ENCODE data around the gene TNFRSF9.

The TNFRSF9 gene

DNA sequence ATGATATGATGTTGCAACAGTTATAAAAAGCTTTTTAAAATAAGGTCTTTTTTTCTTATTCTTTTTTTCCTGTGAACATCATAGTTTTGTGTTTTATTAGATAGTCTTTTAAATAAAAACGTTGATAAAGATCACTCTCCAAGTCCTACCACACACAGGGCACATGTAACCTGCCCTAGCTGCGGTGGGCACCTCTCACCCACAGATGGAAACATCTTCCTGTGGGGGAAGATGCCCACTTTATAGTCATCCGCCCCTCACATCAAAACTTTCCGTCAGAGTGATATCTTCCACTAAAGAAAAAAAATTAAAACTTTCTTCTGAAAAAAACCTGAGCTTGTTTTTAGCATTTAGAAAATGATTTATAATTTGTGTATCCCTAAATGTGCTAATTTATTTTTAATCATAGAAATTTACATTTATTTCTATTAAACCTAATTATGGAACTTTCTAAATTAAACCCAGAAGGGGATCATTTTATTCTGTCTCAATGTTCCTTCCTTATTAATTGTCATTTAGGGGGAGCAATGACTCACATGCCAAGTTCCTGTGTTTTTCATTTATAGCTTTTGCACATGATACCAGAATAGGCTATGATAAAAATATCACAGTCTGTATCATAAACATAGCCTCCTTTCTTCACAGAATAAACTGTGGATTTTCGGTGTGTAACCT is 24.7 kb downstream of the TNFRSF9 start:
- no peak for DNase-seq

GRCh38 chr1:7912743-7913557 is 27.7 kb downstream of the TNFRSF9 start:
- peak; percentile 42 for DNase-seq

DNA sequence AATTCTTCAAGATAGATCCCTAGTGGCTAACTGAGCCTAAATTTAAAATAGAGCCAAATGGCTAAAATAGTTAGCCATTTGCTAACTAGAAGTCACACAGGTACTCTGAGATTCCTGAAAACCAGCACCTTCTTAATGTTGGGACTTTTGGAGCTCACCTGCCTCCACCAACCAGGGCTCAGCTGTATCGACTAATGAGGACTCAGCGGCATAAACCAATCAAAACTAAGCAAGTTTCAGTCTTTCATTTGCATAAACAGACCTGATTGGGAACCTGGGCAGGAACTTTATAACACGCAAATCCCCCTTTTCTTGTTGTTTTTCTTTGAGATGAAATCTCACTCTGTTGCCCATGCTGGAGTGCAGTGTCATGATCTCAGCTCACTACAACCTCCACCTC is 28.5 kb downstream of the TNFRSF9 start:
- DNase-seq: no peak

- no peak for DNase-seq
These were observed 35.4 kb downstream of the TNFRSF9 start for GRCh38 chr1:7905262-7905661.

DNA sequence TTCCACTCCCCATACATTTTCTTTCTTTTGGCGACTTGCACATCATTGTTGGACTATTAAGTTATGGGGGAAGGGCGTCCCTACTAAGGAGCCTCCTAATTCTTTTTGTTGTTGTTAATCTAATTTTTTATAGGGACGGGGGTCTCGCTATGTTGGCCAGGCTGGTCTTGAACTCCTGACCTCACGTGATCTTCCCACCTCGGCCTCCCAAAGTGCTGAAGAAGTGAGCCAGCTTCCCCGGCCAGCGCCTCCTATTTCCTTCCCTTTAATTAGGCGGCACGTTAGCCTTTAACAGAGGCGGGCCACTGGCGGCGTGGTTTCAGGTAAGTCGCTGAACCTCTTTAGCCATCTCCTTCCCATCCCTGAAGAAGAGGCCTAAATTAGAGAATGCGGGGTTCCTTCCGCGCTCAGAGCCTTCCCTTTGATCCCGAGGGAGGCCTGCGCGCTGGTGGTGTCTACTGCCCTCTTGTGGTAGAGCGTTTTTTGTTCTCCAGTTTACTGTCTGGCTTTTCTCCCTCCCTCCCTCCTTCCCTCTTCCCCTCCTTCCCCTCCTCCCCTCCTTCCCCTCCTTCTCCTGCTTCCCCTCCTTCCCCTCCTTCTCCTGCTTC is 38.1 kb downstream of the TNFRSF9 start:
- peak; percentile 85 for DNase-seq

- DNase-seq: peak; percentile 37
These were observed 40.9 kb downstream of the TNFRSF9 start for GRCh38 chr1:7899741-7900140.

- DNase-seq: no peak
These were observed 41.7 kb downstream of the TNFRSF9 start for GRCh38 chr1:7898962-7899361.

DNA sequence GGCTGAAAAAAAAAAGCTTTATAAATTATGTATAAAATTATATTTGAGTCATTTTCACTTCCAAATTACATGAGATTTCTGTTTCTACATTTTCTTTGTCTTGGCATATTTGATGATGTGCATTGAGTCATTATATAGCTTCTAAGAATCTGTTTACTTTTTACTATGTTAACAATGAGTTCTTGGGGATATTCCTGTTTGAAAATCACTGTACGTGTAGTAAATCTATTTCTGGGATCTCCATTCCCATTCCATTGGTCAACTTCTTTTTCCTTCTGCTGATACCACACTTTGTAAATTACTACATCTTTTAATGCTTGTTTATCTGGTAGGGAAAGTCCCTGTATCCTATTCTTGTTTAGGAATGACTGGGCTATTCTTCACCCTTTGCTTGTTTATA is 43.6 kb downstream of the TNFRSF9 start:
- DNase-seq: no peak

DNA sequence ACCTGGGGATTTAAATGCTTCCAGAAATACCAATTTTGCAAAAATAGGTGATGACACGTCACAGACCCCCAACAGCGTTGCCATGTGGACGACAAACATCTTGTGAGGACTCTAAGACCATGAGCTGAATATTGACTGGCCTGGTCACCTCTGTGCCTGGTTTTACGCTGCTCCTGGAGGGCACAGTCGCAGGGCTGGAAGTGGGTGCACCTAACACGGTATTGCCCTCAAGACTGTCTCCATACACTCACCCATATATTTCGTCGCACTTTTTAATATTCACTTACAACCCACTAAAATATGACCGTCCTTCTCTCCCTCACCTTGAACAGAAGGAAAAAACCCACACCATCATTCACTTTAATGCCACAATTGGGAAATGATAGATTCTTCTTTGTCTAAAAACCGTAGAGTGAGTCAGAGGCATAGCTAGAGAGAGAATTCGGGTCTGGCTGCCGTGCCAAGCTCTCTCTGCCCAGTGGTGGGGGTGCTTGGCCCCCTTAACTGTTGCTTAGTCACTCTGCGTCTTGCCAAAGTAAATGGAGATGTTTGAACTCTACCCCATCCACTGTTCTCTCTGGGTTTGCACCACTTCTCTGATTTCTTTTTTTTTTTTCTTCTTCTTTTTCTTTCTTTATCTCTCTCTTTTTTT is 47.0 kb downstream of the TNFRSF9 start:
- no peak for DNase-seq

- no peak for DNase-seq
These were observed 48.8 kb downstream of the TNFRSF9 start for GRCh38 chr1:7891804-7892203.

DNA sequence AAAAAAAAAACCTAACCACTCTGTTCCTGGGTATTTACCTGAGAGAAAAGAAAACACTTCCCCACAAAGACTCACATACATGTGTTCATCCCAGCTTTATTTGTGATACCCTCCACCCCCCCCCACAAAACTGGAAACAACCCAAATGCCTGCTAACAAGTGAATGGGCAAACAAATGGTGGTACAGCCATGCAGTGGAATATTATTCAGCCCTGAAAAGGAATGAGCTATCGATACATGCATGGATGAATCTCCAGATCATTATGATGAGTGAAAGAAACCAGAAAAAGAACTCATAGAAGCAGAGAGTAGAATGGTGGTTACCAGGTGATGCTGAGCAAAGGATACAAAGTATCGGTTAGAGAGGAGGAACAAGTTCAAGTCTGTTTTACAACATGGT is 49.8 kb downstream of the TNFRSF9 start:
- DNase-seq: no peak

GRCh38 chr1:7888248-7889081 is 52.2 kb downstream of the TNFRSF9 start:
- DNase-seq: no peak

GRCh38 chr1:7886405-7886745 is 54.3 kb downstream of the TNFRSF9 start:
- DNase-seq: peak; percentile 77

GRCh38 chr1:7885513-7886404 is 54.9 kb downstream of the TNFRSF9 start:
- no peak for DNase-seq

DNA sequence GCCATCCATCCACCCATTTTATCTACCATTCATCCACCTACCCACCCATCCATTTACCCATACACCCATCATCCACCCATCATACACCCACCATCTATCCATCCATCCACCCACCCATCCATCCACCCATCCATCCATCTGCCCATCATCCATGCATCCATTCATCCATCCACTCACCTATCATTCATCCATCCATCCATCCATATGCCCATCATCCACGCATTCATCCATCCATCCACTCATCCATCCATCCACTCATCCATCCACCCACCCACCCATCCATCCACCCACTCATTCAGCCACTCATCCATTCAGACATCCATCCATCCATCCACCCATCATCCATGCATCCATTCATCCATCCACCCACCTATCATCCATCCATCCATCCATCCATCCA is 55.9 kb downstream of the TNFRSF9 start:
- no peak for DNase-seq

DNA sequence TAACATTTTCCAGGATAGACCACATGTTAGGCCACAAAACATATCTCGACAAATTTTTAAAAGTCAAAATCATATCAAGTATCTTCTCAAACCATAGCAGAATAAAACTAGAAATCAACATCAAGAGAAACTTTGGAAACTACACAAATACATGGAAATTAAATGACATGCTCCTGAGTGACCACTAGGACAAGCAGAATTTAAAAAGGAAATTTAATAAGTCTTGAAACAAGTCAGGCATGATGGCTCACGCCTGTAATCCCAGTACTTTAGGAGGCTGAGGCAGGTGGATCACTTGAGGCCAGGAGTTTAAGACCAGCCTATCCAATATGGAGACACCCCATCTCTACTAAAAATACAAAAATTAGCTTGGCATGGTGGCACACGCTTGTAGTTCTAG is 61.4 kb downstream of the TNFRSF9 start:
- DNase-seq: no peak

DNA sequence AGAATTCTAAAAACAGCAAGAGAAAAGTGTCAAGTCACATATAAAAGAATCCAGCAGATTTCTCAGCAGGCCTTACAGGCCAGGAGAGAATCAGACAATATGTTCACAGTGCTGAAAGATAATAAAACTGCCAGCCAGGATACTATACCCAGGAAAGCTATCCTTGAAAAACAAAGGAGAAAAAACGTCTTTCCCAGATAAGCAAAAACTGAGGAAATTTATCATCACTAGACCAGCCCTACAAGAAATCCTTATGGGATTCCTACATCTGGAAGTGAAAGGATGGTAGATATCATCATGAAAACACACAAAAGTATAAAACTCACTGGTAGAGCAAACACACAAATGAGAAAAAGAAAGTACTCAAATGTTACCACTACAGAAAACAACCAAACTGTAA is 62.6 kb downstream of the TNFRSF9 start:
- DNase-seq: no peak

- DNase-seq: no peak
These were observed 66.5 kb downstream of the TNFRSF9 start for GRCh38 chr1:7873801-7874795.

DNA sequence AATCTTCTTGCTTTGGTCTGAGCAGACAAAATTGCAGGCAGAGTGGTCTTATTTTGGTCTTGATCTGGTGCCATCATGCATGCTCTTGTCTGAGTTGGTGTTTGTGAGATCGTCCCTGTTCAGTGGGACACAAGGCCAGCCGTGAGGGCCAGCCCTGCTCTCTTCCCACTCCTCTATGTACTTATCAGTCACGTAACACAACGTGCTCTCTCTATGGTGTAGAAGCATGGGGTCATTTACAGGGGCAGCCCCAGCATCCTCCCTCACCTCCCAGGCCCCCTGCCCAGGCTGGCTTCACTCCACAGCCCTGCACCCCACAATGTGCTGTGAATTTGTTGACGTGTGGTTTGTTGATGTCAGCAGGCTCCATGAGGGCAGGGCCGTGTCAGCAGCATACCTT is 69.5 kb downstream of the TNFRSF9 start:
- no peak for DNase-seq

DNA sequence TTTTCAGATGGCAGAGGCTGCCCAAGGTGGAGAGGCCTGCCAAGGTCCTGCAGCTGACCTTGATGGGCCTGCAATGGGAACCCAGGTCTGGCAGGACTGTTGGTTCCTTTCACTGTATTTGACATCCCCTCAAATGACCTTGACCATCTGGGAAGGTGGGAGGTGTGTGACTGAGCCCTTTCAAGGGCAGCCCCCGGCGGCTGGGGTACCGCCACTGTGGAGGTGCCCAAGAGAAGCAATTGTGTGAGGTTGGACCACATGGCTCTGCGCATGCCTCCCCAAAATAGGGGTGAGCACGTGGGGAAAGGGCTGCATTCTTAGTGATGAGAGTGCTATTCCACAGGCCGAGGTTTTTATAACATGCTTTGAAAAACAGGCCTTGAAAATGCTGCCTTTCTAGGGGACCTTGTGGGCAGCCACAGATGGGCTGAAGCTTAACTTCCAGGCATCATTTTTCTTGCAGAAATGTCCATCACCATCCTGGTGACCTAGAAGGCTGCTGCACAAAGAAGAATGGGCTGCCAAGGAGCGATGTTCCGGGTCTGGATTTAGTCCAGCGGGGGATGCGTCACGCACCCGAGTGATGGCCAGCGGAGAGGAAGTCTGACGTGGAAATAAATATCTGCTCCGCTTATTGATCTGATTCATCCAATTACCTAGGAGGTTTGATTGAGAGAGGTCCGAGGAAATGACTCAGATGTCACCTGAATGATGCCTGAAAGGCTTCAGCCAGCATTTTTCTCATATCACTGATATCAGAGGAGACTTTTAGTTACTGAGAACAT is 71.3 kb downstream of the TNFRSF9 start:
- no peak for DNase-seq

Measured in suppressor macrophage treated with lipopolysaccharide for 4 hours (primary cell).